ENCODE measurements around the gene ATP6V0C. TPM values are rescaled to one million over a fixed set of nuclear protein-coding genes. Genes with fewer than 3 reads are reported as not detected.

ATP6V0C gene
- total and polyA plus RNA-seq, 2 of the 8 experiments (the other 6 are each of a cell fraction or from before 2014, with no cell fraction given) = 125 to 176 TPM

DNA sequence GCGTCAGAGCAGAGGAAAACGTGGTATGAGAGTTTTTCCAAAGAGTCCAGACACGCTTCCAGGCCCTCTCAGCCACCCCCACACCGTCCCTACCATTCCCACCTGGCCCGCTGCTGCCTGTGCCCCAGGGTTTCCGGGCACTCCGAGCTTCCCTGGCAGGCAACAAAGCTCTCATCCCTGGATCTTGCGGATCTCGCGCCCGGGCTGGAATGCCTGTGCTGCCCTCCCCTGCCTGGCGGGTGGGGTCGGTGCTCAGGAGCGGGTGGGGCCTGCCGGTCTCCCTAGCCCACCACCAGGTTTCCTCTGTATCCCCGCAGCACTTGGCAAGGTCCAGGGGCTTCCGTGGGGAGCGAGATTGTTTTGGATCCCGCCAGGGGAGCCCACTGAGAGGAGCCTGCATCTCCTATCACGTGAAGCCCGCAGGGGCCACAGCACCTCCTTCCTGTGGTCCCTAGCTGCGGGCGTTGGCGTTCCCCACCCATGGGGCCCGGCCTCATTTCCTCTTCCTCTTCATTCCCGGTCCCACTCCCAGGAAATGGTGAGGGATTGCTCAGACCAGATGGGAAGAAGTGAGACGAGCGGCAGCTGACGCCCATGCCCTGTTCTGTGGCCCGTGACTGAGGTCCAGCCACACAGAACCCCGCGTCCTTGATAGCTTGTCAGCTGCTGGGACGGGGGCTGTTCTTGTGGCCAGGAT, 27.8 kb upstream of the ATP6V0C start (continued):
- no peak for TF ChIP-seq CHD1 (IDR thresholded peaks at IDR 0.05; ENCODE audit: low read depth, low read length)

Data from H1 (cell line).